K562 (cell line): ENCODE data around the gene MIS18A. TPM values are rescaled to one million over a fixed set of nuclear protein-coding genes. Genes with fewer than 3 reads are reported as not detected.

Experiments
- BRF2 ChIP-seq: IDR thresholded peaks from 3 replicates; pipeline ENCODE4 v1.6.1; 2011; ENCODE audit warnings: borderline replicate concordance, mild to moderate bottlenecking; ENCODE audit not compliant: insufficient read length, insufficient read depth
- CTCF ChIP-seq, 3 experiments: IDR thresholded peaks in 2 of 3; conservative IDR thresholded peaks in 1 of 3; 2 replicates each; pipeline ENCODE4 v1.5.1; 2011 to 2012; ENCODE audit warnings: low read length in 3 of 3, mild to moderate bottlenecking in 3 of 3, control low read depth in 2 of 3, improper control_type of control experiment in 1 of 3, inconsistent platforms in 1 of 3, low read depth in 1 of 3, mixed read lengths in 1 of 3, moderate library complexity in 1 of 3; ENCODE audit not compliant: insufficient read depth in 2 of 3
- DDX20 ChIP-seq: fragments of 450-650 bp; IDR thresholded peaks from 2 replicates; pipeline ENCODE4 v1.6.1; 2016; ENCODE audit warnings: missing genetic modification characterization, low read depth, mild to moderate bottlenecking, missing compliant biosample characterization, moderate library complexity
- HDAC8 ChIP-seq: fragments of 450-650 bp; IDR thresholded peaks from 2 replicates; pipeline ENCODE4 v1.6.1; 2016; ENCODE audit warnings: mild to moderate bottlenecking, missing genetic modification characterization, moderate library complexity, missing compliant biosample characterization
- MEIS2 ChIP-seq: fragments of 450-650 bp; IDR thresholded peaks from 2 replicates; pipeline ENCODE4 v1.6.1; 2014; ENCODE audit warnings: mild to moderate bottlenecking; ENCODE audit not compliant: partially characterized antibody
- MNT ChIP-seq, 2 experiments: fragments of 450-650 bp; conservative IDR thresholded peaks; 2 replicates each; pipeline ENCODE4 v1.6.1; 2017; ENCODE audit warnings: mild to moderate bottlenecking in 2 of 2, moderate library complexity in 2 of 2
- PHF21A ChIP-seq: fragments of 450-650 bp; IDR thresholded peaks from 2 replicates; pipeline ENCODE4 v1.6.1; 2017; ENCODE audit warnings: low read depth, borderline replicate concordance
- SMAD4 ChIP-seq: fragments of 250-450 bp; sonication (Bioruptor Pico); conservative IDR thresholded peaks from 2 replicates; pipeline ENCODE4 v1.8.0; 2021; ENCODE audit warnings: inconsistent platforms, mild to moderate bottlenecking, moderate library complexity
- TCF15 ChIP-seq: fragments of 250-450 bp; sonication (Bioruptor Pico); IDR thresholded peaks from 2 replicates; pipeline ENCODE4 v1.8.0; 2022; ENCODE audit warnings: moderate library complexity, mild to moderate bottlenecking, inconsistent platforms
- ZFP30 ChIP-seq: fragments of 250-450 bp; sonication (Bioruptor Pico); IDR thresholded peaks from 2 replicates; pipeline ENCODE4 v1.8.0; 2022; ENCODE audit warnings: moderate library complexity, mild to moderate bottlenecking, inconsistent platforms, borderline replicate concordance
- ZNF12 ChIP-seq: sonication (generic); formaldehyde crosslinking; IDR thresholded peaks from 2 replicates; pipeline ENCODE4 v1.4.0; 2020; ENCODE audit warnings: mild to moderate bottlenecking, missing genetic modification reagents
- ZNF274 ChIP-seq: IDR thresholded peaks from 2 replicates; pipeline ENCODE4 v1.6.1; 2011; ENCODE audit warnings: low read depth, mild to moderate bottlenecking, low read length, moderate library complexity, borderline replicate concordance
- ZNF584 ChIP-seq: fragments of 200-800 bp; sonication (Bioruptor generic); IDR thresholded peaks from 2 replicates; pipeline ENCODE4 v1.6.1; 2016; ENCODE audit warnings: low read depth, mild to moderate bottlenecking, missing genetic modification characterization, missing compliant biosample characterization
- ZNF589 ChIP-seq: fragments of 200-800 bp; sonication (Bioruptor generic); IDR thresholded peaks from 2 replicates; pipeline ENCODE4 v1.6.1; 2016; ENCODE audit warnings: low read depth, missing genetic modification characterization, missing compliant biosample characterization
- ZNF699 ChIP-seq: fragments of 250-450 bp; sonication (Bioruptor Pico); IDR thresholded peaks from 2 replicates; pipeline ENCODE4 v1.8.0; 2021; ENCODE audit warnings: mild to moderate bottlenecking, moderate library complexity; ENCODE audit not compliant: insufficient replicate concordance
- polyA plus RNA-seq, 8 experiments: library from polyadenylated mRNA; depleted of rRNA in 4 of 8; stranded (reverse) in 5 of 8; unstranded in 3 of 8; fragments of >200 nt; fragmentation: Nextera tagmentation in 2 of 8; fragmentation: Illumina TruSeq in 1 of 8; extraction: Ambion mirVana in 2 of 8; extraction: Trizol in 1 of 8; gene quantifications; 2 replicates each; pipeline versions ENCODE4 v1.2.1 to v1.2.3, GENCODE V29; 2011 to 2014; ENCODE audit warnings: inconsistent platforms in 1 of 8, missing spikeins in 1 of 8
- total RNA-seq, 7 experiments: library from RNA; depleted of rRNA in 6 of 7; stranded (reverse); fragments of >200 nt in 6 of 7; fragmentation: Illumina TruSeq in 2 of 7; extraction: Trizol in 2 of 7; gene quantifications; 2 replicates each; pipeline versions ENCODE4 v1.2.1 to v1.2.3, GENCODE V29; 2011 to 2021; ENCODE audit warnings: low replicate concordance in 1 of 7
- TF ChIP-seq, protein P1 (sequence below): fragments of 250-450 bp; sonication (Bioruptor Pico); IDR thresholded peaks from 2 replicates; pipeline ENCODE4 v1.6.1; 2021; ENCODE audit warnings: mild to moderate bottlenecking

MIS18A gene
- total and polyA plus RNA-seq, 9 of the 15 experiments (the other 6 are each of a cell fraction or from before 2014, with no cell fraction given): 17.7 to 75.3 (median 60.3) TPM

DNA sequence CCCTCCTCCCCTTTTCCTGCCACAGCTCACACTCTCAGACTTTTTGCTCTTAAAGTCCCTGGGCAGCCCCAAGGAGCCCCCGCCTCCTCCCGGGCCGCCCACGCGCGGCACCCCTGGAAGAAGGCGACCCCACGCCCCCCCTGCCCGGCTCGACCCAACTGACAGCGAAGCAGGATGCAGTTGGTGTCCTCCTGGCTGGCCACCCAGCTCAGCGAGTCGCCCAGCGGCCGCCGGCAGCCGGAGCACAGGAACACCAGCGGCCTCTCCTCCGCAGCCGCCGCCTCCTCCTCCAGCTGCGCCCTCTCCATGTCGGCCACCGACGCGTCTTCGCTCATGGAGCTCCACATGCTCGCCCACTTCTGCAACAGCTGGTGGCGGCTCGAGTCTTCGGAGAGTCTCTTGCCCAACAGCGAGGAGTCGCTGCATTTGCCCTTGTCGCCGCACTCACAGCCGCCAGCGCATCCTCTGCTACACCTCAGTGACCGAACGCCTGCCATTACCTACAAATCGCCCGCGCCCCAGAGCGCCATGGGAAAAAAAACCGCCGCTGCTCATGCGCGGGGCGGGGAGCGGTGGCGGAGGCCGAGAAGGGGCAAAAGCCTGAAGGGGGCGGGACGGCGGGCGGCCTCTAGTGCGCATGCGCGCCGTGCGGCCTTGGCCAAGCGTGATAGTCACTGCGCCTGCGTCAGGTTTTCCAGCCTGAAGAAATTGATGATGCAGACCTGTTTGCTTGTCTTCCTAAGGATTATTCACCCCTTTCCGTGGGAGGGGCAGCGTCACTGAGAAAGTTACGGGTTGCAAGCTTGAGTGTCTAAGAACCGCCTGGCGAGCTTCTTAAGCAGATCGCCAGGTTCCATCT, at the start of gene MIS18A (continued):
- no peak for TF ChIP-seq BRF2
- TF ChIP-seq SMAD4 (CRISPR knock-in tag): no peak
- no peak for TF ChIP-seq TCF15 (CRISPR knock-in tag)
- TF ChIP-seq, protein P1, sequence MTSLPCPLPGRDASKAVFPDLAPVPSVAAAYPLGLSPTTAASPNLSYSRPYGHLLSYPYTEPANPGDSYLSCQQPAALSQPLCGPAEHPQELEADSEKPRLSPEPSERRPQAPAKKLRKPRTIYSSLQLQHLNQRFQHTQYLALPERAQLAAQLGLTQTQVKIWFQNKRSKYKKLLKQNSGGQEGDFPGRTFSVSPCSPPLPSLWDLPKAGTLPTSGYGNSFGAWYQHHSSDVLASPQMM: no peak
- no peak for TF ChIP-seq ZNF589
- peak; percentile 99 for TF ChIP-seq MEIS2
- TF ChIP-seq MNT (conservative IDR thresholded peaks at IDR 0.05): peak; percentile 88 to 95
- TF ChIP-seq ZNF12 (CRISPR knock-in tag): 0 out of 2 replicates have a peak, but pooled peaks have one; percentile 54
- TF ChIP-seq DDX20 (tag): no peak
- no peak for TF ChIP-seq ZNF699 (CRISPR knock-in tag)
- no peak for TF ChIP-seq ZNF274
- TF ChIP-seq ZNF584: no peak
- no peak for TF ChIP-seq ZFP30 (CRISPR knock-in tag)
- peak in 2 of 3 experiments; percentile 4 to 27; a peak in 1 of 6 replicates for TF ChIP-seq CTCF (IDR thresholded peaks at IDR 0.05 in 2 of 3, conservative IDR thresholded peaks at IDR 0.05 in 1 of 3; ENCODE audit: insufficient read depth in 2 of 3, low read depth in 1 of 3, low read length in 3 of 3)
- no peak for TF ChIP-seq HDAC8
- TF ChIP-seq PHF21A: no peak
